Liver (tissue), 9 donors: ENCODE results near the gene MAP3K5. TPM values are rescaled to one million over a fixed set of nuclear protein-coding genes. Genes with fewer than 3 reads are reported as not detected.

ENCODE experiments used
- DNase-seq: peaks from one replicate; pipeline ENCODE4 v3.0.0-alpha.2; 2017; ENCODE audit warnings: low spot score
- H3K27ac ChIP-seq, 2 donors: one replicate each; pipeline ENCODE4 v1.7.0; 2013; ENCODE audit warnings: inconsistent platforms in 2 of 2, low read length in 2 of 2, control low read depth in 1 of 2, low read depth in 1 of 2, mild to moderate bottlenecking in 1 of 2
- H3K27me3 ChIP-seq, 4 donors: one replicate each; pipeline versions ENCODE4 v1.6.1 to v1.7.0; 2013; ENCODE audit warnings: low read length in 3 of 4, inconsistent platforms in 1 of 4, mild to moderate bottlenecking in 1 of 4, moderate library complexity in 1 of 4; ENCODE audit not compliant: control insufficient read depth in 4 of 4, insufficient read depth in 4 of 4
- H3K36me3 ChIP-seq, 4 donors: one replicate each; pipeline versions ENCODE4 v1.6.1 to v1.7.0; 2013; ENCODE audit warnings: low read length in 3 of 4, mild to moderate bottlenecking in 3 of 4, low read depth in 1 of 4, moderate library complexity in 1 of 4; ENCODE audit not compliant: control insufficient read depth in 4 of 4, insufficient read depth in 3 of 4
- H3K4me1 ChIP-seq, 4 donors: one replicate each; pipeline versions ENCODE4 v1.6.1 to v1.7.0; 2013; ENCODE audit warnings: low read length in 3 of 4, mild to moderate bottlenecking in 3 of 4, moderate library complexity in 1 of 4; ENCODE audit not compliant: control insufficient read depth in 4 of 4, insufficient read depth in 4 of 4
- H3K4me3 ChIP-seq, 3 donors: one replicate each; pipeline versions ENCODE4 v1.6.1 to v1.7.0; 2013; ENCODE audit warnings: low read length in 3 of 3, control low read depth in 1 of 3, low read depth in 1 of 3, mild to moderate bottlenecking in 1 of 3
- H3K9ac ChIP-seq, 2 donors: one replicate each; pipeline ENCODE4 v1.7.0; 2013; ENCODE audit warnings: low read length in 2 of 2, mild to moderate bottlenecking in 2 of 2, moderate library complexity in 2 of 2, control low read depth in 1 of 2, low read depth in 1 of 2
- H3K9me3 ChIP-seq, 4 donors: one replicate each; pipeline versions ENCODE4 v1.6.1 to v1.7.0; 2013; ENCODE audit warnings: low read length in 3 of 4; ENCODE audit not compliant: control insufficient read depth in 4 of 4
- ATF3 ChIP-seq: IDR thresholded peaks from 2 replicates; pipeline ENCODE4 v1.6.1; 2016; ENCODE audit warnings: antibody characterized with exemption
- EGR1 ChIP-seq, 2 donors: IDR thresholded peaks; 2 replicates each; pipeline ENCODE4 v1.6.1; 2016 to 2018; ENCODE audit warnings: antibody characterized with exemption in 2 of 2, low read depth in 2 of 2
- FOXA1 ChIP-seq: IDR thresholded peaks from 2 replicates; pipeline ENCODE4 v1.6.1; 2016; ENCODE audit warnings: antibody characterized with exemption
- FOXA2 ChIP-seq: IDR thresholded peaks from 2 replicates; pipeline ENCODE4 v1.6.1; 2016; ENCODE audit warnings: antibody characterized with exemption
- GABPA ChIP-seq, 2 donors: IDR thresholded peaks in 1 of 2; conservative IDR thresholded peaks in 1 of 2; 2 replicates each; pipeline ENCODE4 v1.6.1; 2016; ENCODE audit warnings: antibody characterized with exemption in 2 of 2, mild to moderate bottlenecking in 1 of 2, moderate library complexity in 1 of 2
- HNF4A ChIP-seq, 2 donors: conservative IDR thresholded peaks; 2 replicates each; pipeline ENCODE4 v1.6.1; 2016; ENCODE audit warnings: antibody characterized with exemption in 2 of 2, mild to moderate bottlenecking in 2 of 2
- HNF4G ChIP-seq: IDR thresholded peaks from 2 replicates; pipeline ENCODE4 v1.6.1; 2016; ENCODE audit warnings: antibody characterized with exemption
- JUND ChIP-seq, 2 donors: IDR thresholded peaks; 2 replicates each; pipeline ENCODE4 v1.6.1; 2016; ENCODE audit warnings: antibody characterized with exemption in 2 of 2
- NR2F2 ChIP-seq: IDR thresholded peaks from 2 replicates; pipeline ENCODE4 v1.6.1; 2016; ENCODE audit warnings: antibody characterized with exemption
- RAD21 ChIP-seq, 2 donors: IDR thresholded peaks; 2 replicates each; pipeline ENCODE4 v1.6.1; 2016; ENCODE audit warnings: antibody characterized with exemption in 2 of 2, mild to moderate bottlenecking in 2 of 2
- REST ChIP-seq: IDR thresholded peaks from 2 replicates; pipeline ENCODE4 v1.6.1; 2016; ENCODE audit warnings: antibody characterized with exemption, mild to moderate bottlenecking
- RXRA ChIP-seq, 2 donors: IDR thresholded peaks; 2 replicates each; pipeline ENCODE4 v1.6.1; 2017 to 2018; ENCODE audit warnings: antibody characterized with exemption in 2 of 2, mild to moderate bottlenecking in 1 of 2
- SP1 ChIP-seq: IDR thresholded peaks from 2 replicates; pipeline ENCODE4 v1.6.1; 2018; ENCODE audit warnings: antibody characterized with exemption, mild to moderate bottlenecking
- TAF1 ChIP-seq: conservative IDR thresholded peaks from 2 replicates; pipeline ENCODE4 v1.6.1; 2016; ENCODE audit warnings: antibody characterized with exemption, mild to moderate bottlenecking
- YY1 ChIP-seq: IDR thresholded peaks from 2 replicates; pipeline ENCODE4 v1.6.1; 2016; ENCODE audit warnings: antibody characterized with exemption, mild to moderate bottlenecking
- WGBS: extraction: QIAGEN DNeasy Blood & Tissue Kit; methylation state at CpG from one replicate; pipeline ENCODE4 v1.1.7; 2013; 5-methylcytosine and 5-hydroxymethylcytosine counted together
- polyA plus RNA-seq, 2 donors: library from polyadenylated mRNA; stranded (reverse) in 1 of 2; unstranded in 1 of 2; fragments of 200-250 nt in 1 of 2; fragments of >200 nt in 1 of 2; fragmentation: Nextera tagmentation in 1 of 2; extraction: Ambion mirVana in 1 of 2; gene quantifications; one replicate each; pipeline versions ENCODE4 v1.2.1 to v1.2.3, GENCODE V29; 2013 to 2015
- total RNA-seq, 2 donors: library from RNA; depleted of rRNA; stranded (reverse); fragments of >200 nt; gene quantifications; one replicate each; pipeline ENCODE4 v1.2.3, GENCODE V29; 2014
- TF ChIP-seq, protein P1 (sequence below): IDR thresholded peaks from 2 replicates; pipeline ENCODE4 v1.6.1; 2016; ENCODE audit warnings: antibody characterized with exemption
- TF ChIP-seq, protein P2 (sequence below): fragments of 150-350 bp; IDR thresholded peaks from 2 replicates; pipeline ENCODE4 v1.5.1; 2017; ENCODE audit warnings: improper control_type of control experiment, low read depth, low read length; ENCODE audit not compliant: missing input control
- TF ChIP-seq, protein P3 (sequence below): IDR thresholded peaks from 2 replicates; pipeline ENCODE4 v1.6.1; 2016; ENCODE audit warnings: antibody characterized with exemption
- donor health status: healthy.
- donor health status: healthy.
- donor health status: healthy.
- donor health status: healthy.
- donor health status: healthy.

MAP3K5 gene
- total and polyA plus RNA-seq, 4 donors, result 2.9 to 18.0 (median 5.5) TPM

- H3K27me3 ChIP-seq, result no peaks in the 10 kb centered on the region
- no peak overlapping the region for H3K27ac ChIP-seq
- DNase-seq, result no peak
- peaks cover 2 to 16% (median 8%) of the 10 kb centered on the region in 4 donors for H3K36me3 ChIP-seq
- no peak overlapping the region for H3K9ac ChIP-seq
- TF ChIP-seq TAF1, result no peak
- no peak for TF ChIP-seq YY1
- TF ChIP-seq EGR1 (IDR thresholded peaks at IDR 0.05; ENCODE audit: low read depth in 2 of 2), result no peak
- TF ChIP-seq, protein P1, sequence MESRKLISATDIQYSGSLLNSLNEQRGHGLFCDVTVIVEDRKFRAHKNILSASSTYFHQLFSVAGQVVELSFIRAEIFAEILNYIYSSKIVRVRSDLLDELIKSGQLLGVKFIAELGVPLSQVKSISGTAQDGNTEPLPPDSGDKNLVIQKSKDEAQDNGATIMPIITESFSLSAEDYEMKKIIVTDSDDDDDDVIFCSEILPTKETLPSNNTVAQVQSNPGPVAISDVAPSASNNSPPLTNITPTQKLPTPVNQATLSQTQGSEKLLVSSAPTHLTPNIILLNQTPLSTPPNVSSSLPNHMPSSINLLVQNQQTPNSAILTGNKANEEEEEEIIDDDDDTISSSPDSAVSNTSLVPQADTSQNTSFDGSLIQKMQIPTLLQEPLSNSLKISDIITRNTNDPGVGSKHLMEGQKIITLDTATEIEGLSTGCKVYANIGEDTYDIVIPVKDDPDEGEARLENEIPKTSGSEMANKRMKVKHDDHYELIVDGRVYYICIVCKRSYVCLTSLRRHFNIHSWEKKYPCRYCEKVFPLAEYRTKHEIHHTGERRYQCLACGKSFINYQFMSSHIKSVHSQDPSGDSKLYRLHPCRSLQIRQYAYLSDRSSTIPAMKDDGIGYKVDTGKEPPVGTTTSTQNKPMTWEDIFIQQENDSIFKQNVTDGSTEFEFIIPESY, result no peak
- TF ChIP-seq SP1, result no peak
- no peak for TF ChIP-seq HNF4A (conservative IDR thresholded peaks at IDR 0.05)
- TF ChIP-seq FOXA1, result no peak
- H3K9me3 ChIP-seq, result no peaks in the 10 kb centered on the region
- 90% methylated on average over 3 of the region's 3 CpGs for WGBS
- peaks cover 4 to 15% (median 10%) of the 10 kb centered on the region in 4 donors for H3K4me1 ChIP-seq
- H3K4me3 ChIP-seq, result no peak overlapping the region
These were observed 152.6 kb downstream of the MAP3K5 start for GRCh38 chr6:136639702-136640101.

- H3K4me1 ChIP-seq, result peaks cover 0 to 6% (median 0%) of the 10 kb centered on the region in 4 donors
- no peak for DNase-seq
- no peak overlapping the region for H3K9ac ChIP-seq
- TF ChIP-seq ATF3 (no peak), GABPA (IDR thresholded peaks at IDR 0.05 in 1 of 2, conservative IDR thresholded peaks at IDR 0.05 in 1 of 2) (no peak), EGR1 (IDR thresholded peaks at IDR 0.05; ENCODE audit: low read depth in 2 of 2) (no peak), FOXA1 (no peak), HNF4G (no peak), RAD21 (IDR thresholded peaks at IDR 0.05) (no peak), SP1 (no peak), RXRA (IDR thresholded peaks at IDR 0.05) (no peak), NR2F2 (no peak), TAF1 (no peak), REST (no peak), HNF4A (conservative IDR thresholded peaks at IDR 0.05) (no peak), YY1 (no peak), JUND (IDR thresholded peaks at IDR 0.05) (no peak), FOXA2 (no peak)
- TF ChIP-seq, protein P2, sequence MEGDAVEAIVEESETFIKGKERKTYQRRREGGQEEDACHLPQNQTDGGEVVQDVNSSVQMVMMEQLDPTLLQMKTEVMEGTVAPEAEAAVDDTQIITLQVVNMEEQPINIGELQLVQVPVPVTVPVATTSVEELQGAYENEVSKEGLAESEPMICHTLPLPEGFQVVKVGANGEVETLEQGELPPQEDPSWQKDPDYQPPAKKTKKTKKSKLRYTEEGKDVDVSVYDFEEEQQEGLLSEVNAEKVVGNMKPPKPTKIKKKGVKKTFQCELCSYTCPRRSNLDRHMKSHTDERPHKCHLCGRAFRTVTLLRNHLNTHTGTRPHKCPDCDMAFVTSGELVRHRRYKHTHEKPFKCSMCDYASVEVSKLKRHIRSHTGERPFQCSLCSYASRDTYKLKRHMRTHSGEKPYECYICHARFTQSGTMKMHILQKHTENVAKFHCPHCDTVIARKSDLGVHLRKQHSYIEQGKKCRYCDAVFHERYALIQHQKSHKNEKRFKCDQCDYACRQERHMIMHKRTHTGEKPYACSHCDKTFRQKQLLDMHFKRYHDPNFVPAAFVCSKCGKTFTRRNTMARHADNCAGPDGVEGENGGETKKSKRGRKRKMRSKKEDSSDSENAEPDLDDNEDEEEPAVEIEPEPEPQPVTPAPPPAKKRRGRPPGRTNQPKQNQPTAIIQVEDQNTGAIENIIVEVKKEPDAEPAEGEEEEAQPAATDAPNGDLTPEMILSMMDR, result no peak
- TF ChIP-seq, protein P3, sequence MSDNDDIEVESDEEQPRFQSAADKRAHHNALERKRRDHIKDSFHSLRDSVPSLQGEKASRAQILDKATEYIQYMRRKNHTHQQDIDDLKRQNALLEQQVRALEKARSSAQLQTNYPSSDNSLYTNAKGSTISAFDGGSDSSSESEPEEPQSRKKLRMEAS, result no peak
- TF ChIP-seq, protein P1, result no peak
- 97% methylated on average over 4 of the region's 4 CpGs for WGBS
- no peaks in the 10 kb centered on the region for H3K27me3 ChIP-seq
- H3K36me3 ChIP-seq, result peaks cover 2 to 16% (median 9%) of the 10 kb centered on the region in 4 donors
- H3K27ac ChIP-seq, result no peak overlapping the region
- H3K4me3 ChIP-seq, result no peak overlapping the region
- H3K9me3 ChIP-seq, result no peaks in the 10 kb centered on the region
These were observed 156.7 kb downstream of the MAP3K5 start for GRCh38 chr6:136635615-136636014.
